Stimulated activated CD8-positive, alpha-beta memory T cell treated with anti-CD3 and anti-CD28 coated beads, Interleukin-15, amount 100 ng/mL, for 1 hour (primary cell): Measurements from ENCODE around the gene SNX24.

Experiments
- DNase-seq: peaks from one replicate; pipeline ENCODE4 v3.0.0-alpha.2; 2020; ENCODE audit warnings: low read depth

SNX24 gene

DNA sequence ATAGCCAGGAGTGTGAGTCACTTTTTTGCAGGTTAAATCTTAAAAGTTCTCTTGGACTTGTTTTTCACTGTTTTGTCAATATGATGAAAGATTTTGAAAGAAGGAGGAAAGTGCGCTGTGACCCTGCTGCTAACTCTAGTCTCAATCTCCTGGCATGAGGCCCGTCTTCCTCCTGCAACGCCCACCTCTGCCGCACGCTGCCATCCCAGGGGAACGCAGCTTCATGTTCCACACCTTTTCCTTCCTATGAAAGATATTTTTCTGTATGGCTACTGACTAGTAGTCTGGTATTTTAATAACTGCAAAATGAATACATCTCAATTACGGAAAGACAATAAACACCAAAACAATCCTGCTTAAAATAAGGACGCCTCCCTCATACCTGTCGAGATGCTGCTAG, 182.8 kb downstream of the SNX24 start:
- DNase-seq = no peak

DNA sequence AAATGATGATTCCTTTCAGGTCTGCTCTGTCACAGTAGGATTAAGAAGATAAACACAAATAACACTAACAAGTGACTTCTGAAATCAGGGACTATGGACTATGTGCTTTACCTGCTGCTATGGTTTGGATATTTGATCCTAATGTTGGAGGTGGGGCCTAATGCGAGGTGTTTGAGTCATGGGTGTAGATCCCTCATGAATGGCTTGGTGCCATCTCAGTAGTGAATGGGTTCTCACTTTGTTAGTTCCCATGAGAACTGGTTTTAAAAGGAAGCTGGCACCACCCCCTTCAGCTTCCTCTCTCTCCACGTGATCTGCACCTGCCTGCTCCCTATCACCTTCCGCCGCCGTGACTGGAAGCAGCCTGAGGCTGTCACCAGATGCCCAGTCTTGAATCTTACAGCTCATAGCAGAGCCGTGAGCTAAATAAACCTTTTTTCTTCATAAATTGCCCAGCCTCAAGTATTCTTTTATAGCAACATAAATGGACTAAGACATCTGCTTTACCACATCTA, 187.8 kb downstream of the SNX24 start:
- DNase-seq = no peak

GRCh38 chr5:123035360-123035917, 190.0 kb downstream of the SNX24 start:
- DNase-seq = no peak

- no peak for DNase-seq
These were observed 190.5 kb downstream of the SNX24 start for GRCh38 chr5:123035918-123036390.

GRCh38 chr5:123036391-123037103, 191.1 kb downstream of the SNX24 start, which contains the start of gene PPIC:
PPIC (minus strand) TSS chr5:123036725; CDS start chr5:123036625, 100 bp downstream.
- no peak for DNase-seq

DNA sequence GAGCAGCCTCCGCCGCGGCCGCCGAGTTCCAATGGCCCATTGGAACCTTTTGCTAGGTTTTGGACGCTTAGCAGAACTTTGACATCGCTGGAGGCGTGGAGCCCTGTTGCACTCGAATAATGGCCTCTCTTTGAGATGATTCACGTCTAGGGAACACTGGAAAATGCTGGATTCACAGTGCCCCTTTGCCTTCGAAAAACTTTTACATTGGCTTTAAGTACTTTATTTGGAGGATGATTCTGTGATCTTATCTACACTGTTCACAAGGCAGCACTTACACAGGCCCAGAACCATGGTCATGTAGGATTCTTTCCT, 191.6 kb downstream of the SNX24 start:
- DNase-seq = no peak

DNA sequence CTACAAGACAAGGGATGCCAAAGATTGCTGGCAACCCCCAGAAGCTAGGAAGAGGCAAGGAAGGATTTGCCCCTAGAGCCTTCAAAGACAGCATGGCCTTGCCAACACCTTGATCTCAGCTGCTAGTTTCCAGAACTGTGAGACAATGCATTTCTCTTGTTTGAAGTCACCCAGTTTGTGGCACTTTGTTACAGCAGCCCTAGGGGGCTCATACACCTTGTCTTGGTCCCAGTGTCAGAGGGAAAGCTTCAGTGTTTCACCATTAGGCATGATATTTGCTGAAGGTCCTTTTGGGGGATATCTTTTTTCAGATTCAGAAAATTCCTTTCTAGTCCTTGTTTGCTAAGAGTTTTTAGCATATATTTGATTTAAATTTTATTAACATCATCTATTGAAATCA, 194.3 kb downstream of the SNX24 start:
- no peak for DNase-seq

- DNase-seq = no peak
These were observed 199.7 kb downstream of the SNX24 start for GRCh38 chr5:123044926-123045617.

- DNase-seq = no peak
These were observed 200.8 kb downstream of the SNX24 start for GRCh38 chr5:123046222-123046621.

GRCh38 chr5:123047706-123048105, 202.3 kb downstream of the SNX24 start:
- no peak for DNase-seq

DNA sequence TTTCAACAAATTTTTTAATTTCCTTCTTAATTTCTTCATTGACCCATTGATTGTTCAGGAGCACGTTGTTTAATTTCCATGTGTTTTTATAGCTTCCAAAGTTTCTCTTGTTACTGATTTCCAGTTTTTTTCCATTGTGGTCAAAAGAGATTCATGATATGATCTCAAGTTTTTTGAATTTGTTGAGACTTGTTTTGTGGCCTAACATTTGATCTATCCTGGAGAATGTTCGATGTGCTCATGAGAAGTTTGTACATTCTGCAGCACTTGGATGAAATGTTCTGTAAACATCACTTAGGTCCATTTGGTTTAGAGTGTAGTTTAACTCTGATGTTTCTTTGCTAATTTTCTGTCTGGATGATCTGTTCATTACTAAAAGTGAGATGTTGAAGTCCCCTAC, 205.8 kb downstream of the SNX24 start:
- DNase-seq = no peak
